ENCODE measurements around the gene COL4A2. TPM values are rescaled to one million over a fixed set of nuclear protein-coding genes. Genes with fewer than 3 reads are reported as not detected.

COL4A2 gene
- 81.7 and 176 TPM in 2 replicates for total RNA-seq

GRCh38 chr13:110306960-110307766 is at the start of gene COL4A2, which contains the start of gene COL4A1:
Gene COL4A2 (plus strand): TSS chr13:110307284. CDS start chr13:110307904, 620 bp downstream.
Gene COL4A1 (minus strand): TSS chr13:110307157. CDS start chr13:110307027, 130 bp downstream.

GRCh38 chr13:110561344-110562035 is 254.4 kb downstream of the COL4A2 start, which contains the start of gene RAB20:
Gene RAB20 (minus strand): TSS chr13:110561722. CDS start chr13:110561519, 203 bp downstream.

Small RNA genes within 50 kb of the gene (small RNA-seq; reads per million reads assigned to genes)
- gene MIR8073, result not detected

Other genes starting within 250 kb of the COL4A2 start
- gene COL4A1, start 127 bp upstream of the COL4A2 start, total RNA-seq, result 34.5 and 189 TPM in 2 replicates

Measured in placental epithelial cell (primary cell).